ENCODE measurements around the gene BEND5.

The BEND5 gene

DNA sequence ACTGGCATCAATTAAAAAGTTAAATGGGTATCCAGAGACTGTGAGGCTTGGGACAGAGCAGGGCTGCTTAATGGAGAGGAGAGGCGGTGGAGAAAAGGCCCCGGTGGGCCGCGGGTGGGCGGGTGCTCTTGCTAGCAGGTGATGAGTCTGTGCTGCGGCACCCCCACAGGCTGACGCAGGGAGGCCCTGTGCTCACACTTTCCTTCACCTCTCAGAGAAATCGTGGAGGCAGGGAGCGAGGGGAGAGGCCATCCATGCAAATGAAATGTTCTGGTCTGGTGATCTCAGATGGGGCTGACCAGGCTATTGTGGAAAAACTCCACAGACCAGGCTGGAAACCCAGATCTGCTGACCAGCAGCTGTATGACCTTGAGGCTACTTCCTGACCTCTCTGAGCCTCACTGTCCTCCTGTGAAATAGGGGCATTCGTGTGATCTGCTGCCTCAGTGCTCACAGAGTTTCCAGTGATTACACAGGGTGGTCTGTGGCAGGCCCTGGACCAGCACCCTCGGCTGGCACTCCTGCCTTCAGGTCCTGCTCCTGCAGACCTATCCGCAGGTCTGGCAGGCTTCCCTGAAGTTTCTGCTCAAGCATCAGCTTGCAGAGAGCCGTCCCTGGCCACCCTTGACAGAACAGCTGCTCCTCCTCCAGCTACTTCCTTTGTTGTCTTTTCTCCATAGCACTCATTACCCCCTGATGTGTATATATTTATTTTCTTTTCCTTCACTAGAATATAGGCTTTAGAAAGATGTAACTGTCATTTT lies 89.2 kb downstream of the BEND5 start (continued):
- TF ChIP-seq ZNF341 (tag by site-specific recombination; IDR thresholded peaks at IDR 0.05; ENCODE audit: low read depth), result peak; percentile 62
- no peak for TF ChIP-seq ZNF138 (tag by site-specific recombination; IDR thresholded peaks at IDR 0.05; ENCODE audit: borderline replicate concordance)

DNA sequence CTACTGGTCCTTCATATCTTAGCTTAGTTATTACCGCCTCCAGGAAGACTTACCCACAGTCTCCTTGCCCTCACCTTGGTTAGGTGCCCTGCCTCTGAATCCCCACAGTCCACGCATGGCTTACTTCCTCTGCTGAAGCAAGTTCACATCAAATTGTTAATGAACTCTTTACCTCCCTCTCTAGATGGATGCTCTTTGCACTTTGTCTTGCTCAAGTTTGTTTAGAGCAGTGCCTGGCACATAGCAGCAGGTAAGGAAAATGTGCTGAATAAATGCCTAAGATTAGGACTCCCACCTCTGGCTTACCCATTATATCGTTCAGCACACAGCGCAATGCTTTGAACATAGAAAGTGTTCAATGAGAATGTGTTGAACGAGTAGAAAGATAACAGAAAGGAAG lies 90.5 kb downstream of the BEND5 start:
- Histone ChIP-seq H3K9me3 (ENCODE audit: control insufficient read depth, insufficient read depth, low read depth, low read length) (no peaks in the 10 kb centered on the region), H3K4me1 (ENCODE audit: control insufficient read depth, insufficient read depth, low read length) (no peaks in the 10 kb centered on the region), H3K36me3 (ENCODE audit: control insufficient read depth in 2 of 2, insufficient read depth in 1 of 2, low read length in 2 of 2) (no peaks in the 10 kb centered on the region), H3K27ac (ENCODE audit: extremely low read depth, low read depth, low read length) (no peak overlapping the region), H3K4me3 (ENCODE audit: low read depth, low read length) (no peak overlapping the region)
- POLR2A ChIA-PET, result no interaction called here
- CTCF ChIA-PET, result interaction anchor here (1.2 to 2.6 kb wide), 2 partner anchors 9 to 11 kb away, joined by 7 to 12 read pairs; no protein-coding TSS in a partner anchor
- no peak for TF ChIP-seq ZNF837 (tag by site-specific recombination; IDR thresholded peaks at IDR 0.05)
- TF ChIP-seq, protein P1, sequence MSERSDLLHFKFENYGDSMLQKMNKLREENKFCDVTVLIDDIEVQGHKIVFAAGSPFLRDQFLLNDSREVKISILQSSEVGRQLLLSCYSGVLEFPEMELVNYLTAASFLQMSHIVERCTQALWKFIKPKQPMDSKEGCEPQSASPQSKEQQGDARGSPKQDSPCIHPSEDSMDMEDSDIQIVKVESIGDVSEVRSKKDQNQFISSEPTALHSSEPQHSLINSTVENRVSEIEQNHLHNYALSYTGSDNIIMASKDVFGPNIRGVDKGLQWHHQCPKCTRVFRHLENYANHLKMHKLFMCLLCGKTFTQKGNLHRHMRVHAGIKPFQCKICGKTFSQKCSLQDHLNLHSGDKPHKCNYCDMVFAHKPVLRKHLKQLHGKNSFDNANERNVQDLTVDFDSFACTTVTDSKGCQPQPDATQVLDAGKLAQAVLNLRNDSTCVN (tag by site-specific recombination; optimal IDR thresholded peaks at IDR 0.05), result no peak
- TF ChIP-seq ZSCAN30 (tag by site-specific recombination; IDR thresholded peaks at IDR 0.05), result no peak
- no peak for TF ChIP-seq ZNF140 (tag by site-specific recombination; IDR thresholded peaks at IDR 0.05)
- no peak for TF ChIP-seq ZNF132 (tag by site-specific recombination; IDR thresholded peaks at IDR 0.05; ENCODE audit: borderline replicate concordance)
- TF ChIP-seq ZNF48 (tag by site-specific recombination; IDR thresholded peaks at IDR 0.05), result no peak
- no peak for TF ChIP-seq ZNF530 (tag by site-specific recombination; IDR thresholded peaks at IDR 0.05; ENCODE audit: low read depth)

DNA sequence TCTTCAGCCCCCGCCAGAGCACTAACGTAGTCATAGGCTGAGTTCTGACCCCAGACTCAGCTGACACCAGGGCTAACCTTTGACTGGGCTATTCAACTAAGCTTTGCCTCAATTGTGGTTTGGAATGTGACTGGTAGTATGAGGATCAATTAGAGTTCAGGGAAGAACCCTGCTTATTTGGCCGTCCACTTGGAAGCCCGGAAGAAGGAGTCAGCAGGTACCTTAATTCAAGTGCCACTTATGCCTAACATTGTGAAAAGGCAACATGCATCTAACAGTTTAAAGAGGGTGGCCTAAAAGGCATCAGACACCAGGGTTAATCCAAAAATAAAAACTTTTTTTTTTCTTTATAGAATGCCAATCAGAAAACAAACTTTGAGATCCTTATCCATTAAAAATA lies 92.3 kb downstream of the BEND5 start:
- Histone ChIP-seq H3K27ac (ENCODE audit: extremely low read depth, low read depth, low read length) (no peak overlapping the region), H3K4me3 (ENCODE audit: low read depth, low read length) (no peak overlapping the region), H3K36me3 (ENCODE audit: control insufficient read depth in 2 of 2, insufficient read depth in 1 of 2, low read length in 2 of 2) (no peaks in the 10 kb centered on the region), H3K4me1 (ENCODE audit: control insufficient read depth, insufficient read depth, low read length) (no peaks in the 10 kb centered on the region), H3K9me3 (ENCODE audit: control insufficient read depth, insufficient read depth, low read depth, low read length) (no peaks in the 10 kb centered on the region)
- ChIA-PET CTCF (interaction anchor here (0.7 to 2.6 kb wide), 3 partner anchors 11 to 18 kb away, joined by 3 to 12 read pairs (median 5); no protein-coding TSS in a partner anchor), POLR2A (no interaction called here)
- TF ChIP-seq ZNF184 (tag by site-specific recombination; IDR thresholded peaks at IDR 0.05) (no peak), ZNF600 (tag by site-specific recombination; IDR thresholded peaks at IDR 0.05) (no peak), ZNF146 (tag by site-specific recombination; IDR thresholded peaks at IDR 0.05) (no peak), ZNF202 (tag by site-specific recombination; IDR thresholded peaks at IDR 0.05; ENCODE audit: borderline replicate concordance) (no peak), ZNF10 (tag by site-specific recombination; IDR thresholded peaks at IDR 0.05) (no peak), ZNF211 (tag by site-specific recombination; IDR thresholded peaks at IDR 0.05; ENCODE audit: low read depth) (no peak), ZNF768 (tag by site-specific recombination; IDR thresholded peaks at IDR 0.05) (no peak), ZNF830 (tag by site-specific recombination; IDR thresholded peaks at IDR 0.05; ENCODE audit: low read depth) (no peak), EGR2 (tag by site-specific recombination; IDR thresholded peaks at IDR 0.05; ENCODE audit: low read depth) (no peak), ZNF561 (tag by site-specific recombination; IDR thresholded peaks at IDR 0.05; ENCODE audit: borderline replicate concordance) (no peak), SALL2 (tag by site-specific recombination; IDR thresholded peaks at IDR 0.05; ENCODE audit: borderline replicate concordance) (no peak), ZNF558 (tag by site-specific recombination; IDR thresholded peaks at IDR 0.05) (no peak), ZNF133 (tag by site-specific recombination; IDR thresholded peaks at IDR 0.05) (no peak), ZNF433 (tag by site-specific recombination; IDR thresholded peaks at IDR 0.05; ENCODE audit: low read depth) (no peak)
- TF ChIP-seq, protein P2, sequence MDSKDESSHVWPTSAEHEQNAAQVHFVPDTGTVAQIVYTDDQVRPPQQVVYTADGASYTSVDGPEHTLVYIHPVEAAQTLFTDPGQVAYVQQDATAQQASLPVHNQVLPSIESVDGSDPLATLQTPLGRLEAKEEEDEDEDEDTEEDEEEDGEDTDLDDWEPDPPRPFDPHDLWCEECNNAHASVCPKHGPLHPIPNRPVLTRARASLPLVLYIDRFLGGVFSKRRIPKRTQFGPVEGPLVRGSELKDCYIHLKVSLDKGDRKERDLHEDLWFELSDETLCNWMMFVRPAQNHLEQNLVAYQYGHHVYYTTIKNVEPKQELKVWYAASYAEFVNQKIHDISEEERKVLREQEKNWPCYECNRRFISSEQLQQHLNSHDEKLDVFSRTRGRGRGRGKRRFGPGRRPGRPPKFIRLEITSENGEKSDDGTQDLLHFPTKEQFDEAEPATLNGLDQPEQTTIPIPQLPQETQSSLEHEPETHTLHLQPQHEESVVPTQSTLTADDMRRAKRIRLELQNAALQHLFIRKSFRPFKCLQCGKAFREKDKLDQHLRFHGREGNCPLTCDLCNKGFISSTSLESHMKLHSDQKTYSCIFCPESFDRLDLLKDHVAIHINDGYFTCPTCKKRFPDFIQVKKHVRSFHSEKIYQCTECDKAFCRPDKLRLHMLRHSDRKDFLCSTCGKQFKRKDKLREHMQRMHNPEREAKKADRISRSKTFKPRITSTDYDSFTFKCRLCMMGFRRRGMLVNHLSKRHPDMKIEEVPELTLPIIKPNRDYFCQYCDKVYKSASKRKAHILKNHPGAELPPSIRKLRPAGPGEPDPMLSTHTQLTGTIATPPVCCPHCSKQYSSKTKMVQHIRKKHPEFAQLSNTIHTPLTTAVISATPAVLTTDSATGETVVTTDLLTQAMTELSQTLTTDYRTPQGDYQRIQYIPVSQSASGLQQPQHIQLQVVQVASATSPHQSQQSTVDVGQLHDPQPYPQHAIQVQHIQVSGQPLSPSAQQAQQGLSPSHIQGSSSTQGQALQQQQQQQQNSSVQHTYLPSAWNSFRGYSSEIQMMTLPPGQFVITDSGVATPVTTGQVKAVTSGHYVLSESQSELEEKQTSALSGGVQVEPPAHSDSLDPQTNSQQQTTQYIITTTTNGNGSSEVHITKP (tag by site-specific recombination; IDR thresholded peaks at IDR 0.05), result no peak
- TF ChIP-seq, protein P3, sequence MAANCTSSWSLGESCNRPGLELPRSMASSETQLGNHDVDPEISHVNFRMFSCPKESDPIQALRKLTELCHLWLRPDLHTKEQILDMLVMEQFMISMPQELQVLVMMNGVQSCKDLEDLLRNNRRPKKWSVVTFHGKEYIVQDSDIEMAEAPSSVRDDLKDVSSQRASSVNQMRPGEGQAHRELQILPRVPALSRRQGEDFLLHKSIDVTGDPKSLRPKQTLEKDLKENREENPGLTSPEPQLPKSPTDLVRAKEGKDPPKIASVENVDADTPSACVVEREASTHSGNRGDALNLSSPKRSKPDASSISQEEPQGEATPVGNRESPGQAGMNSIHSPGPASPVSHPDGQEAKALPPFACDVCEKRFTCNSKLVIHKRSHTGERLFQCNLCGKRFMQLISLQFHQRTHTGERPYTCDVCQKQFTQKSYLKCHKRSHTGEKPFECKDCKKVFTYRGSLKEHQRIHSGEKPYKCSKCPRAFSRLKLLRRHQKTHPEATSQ (tag by site-specific recombination; IDR thresholded peaks at IDR 0.05), result no peak
- TF ChIP-seq, protein P4, sequence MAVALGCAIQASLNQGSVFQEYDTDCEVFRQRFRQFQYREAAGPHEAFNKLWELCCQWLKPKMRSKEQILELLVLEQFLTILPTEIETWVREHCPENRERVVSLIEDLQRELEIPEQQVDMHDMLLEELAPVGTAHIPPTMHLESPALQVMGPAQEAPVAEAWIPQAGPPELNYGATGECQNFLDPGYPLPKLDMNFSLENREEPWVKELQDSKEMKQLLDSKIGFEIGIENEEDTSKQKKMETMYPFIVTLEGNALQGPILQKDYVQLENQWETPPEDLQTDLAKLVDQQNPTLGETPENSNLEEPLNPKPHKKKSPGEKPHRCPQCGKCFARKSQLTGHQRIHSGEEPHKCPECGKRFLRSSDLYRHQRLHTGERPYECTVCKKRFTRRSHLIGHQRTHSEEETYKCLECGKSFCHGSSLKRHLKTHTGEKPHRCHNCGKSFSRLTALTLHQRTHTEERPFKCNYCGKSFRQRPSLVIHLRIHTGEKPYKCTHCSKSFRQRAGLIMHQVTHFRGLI (tag by site-specific recombination; IDR thresholded peaks at IDR 0.05), result no peak

Data from HEK293 (cell line).